Body of pancreas (tissue), 4 donors: Measurements from ENCODE around the gene FBLN1.

ENCODE experiments used
- POLR2A ChIP-seq, 3 donors: fragments of 450-650 bp; IDR thresholded peaks; one replicate each; pipeline ENCODE4 v1.6.1; 2016; ENCODE audit warnings: antibody characterized with exemption in 3 of 3, mild to moderate bottlenecking in 2 of 3
- TF ChIP-seq, protein P1 (sequence below), 7 experiments: fragments of 450-650 bp in 4 of 7; fragments of 200-600 bp in 3 of 7; sonication (generic) in 3 of 7; IDR thresholded peaks; one replicate each; pipeline ENCODE4 v1.5.1; 2016 to 2019; ENCODE audit warnings: antibody characterized with exemption in 7 of 7

DNA sequence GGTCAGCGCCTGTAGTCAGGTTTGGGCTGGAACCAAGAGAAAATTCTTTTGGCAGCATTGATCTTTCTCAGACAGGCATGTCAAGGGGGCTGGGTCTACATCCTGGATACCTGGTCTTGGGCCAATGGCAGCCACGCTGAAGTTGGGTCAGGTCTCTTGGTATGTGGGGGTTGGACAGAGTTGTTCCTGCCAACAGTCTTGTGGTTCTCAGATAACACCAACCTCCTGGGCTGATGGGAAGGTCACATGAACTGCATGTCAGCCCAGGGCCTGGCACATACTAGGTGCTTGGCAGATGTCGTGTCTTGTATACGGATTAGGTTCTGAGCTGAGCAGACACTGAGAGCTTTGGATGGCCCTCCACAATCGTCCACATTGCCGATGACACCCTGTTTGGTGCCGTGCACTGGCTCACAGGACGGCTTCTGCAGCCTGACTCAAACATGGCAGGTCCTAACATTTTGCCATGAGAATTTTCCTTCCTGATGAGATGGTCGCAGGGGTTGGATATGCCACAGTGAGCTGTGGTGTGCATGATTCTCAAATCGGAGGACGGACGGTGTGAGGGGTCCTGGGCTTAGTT lies 42.0 kb downstream of the FBLN1 start:
- TF ChIP-seq, protein P1, sequence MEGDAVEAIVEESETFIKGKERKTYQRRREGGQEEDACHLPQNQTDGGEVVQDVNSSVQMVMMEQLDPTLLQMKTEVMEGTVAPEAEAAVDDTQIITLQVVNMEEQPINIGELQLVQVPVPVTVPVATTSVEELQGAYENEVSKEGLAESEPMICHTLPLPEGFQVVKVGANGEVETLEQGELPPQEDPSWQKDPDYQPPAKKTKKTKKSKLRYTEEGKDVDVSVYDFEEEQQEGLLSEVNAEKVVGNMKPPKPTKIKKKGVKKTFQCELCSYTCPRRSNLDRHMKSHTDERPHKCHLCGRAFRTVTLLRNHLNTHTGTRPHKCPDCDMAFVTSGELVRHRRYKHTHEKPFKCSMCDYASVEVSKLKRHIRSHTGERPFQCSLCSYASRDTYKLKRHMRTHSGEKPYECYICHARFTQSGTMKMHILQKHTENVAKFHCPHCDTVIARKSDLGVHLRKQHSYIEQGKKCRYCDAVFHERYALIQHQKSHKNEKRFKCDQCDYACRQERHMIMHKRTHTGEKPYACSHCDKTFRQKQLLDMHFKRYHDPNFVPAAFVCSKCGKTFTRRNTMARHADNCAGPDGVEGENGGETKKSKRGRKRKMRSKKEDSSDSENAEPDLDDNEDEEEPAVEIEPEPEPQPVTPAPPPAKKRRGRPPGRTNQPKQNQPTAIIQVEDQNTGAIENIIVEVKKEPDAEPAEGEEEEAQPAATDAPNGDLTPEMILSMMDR (IDR thresholded peaks at IDR 0.05), result no peak
- TF ChIP-seq POLR2A (IDR thresholded peaks at IDR 0.05), result no peak
